Cardiac fibroblast (primary cell): ENCODE data around the gene ZNF638.
"Not testable (repeated sequence)": the region's sequence is repeated elsewhere in the genome, so short reads cannot be mapped to it uniquely, and the experiment has no call there.

Experiments used
- DNase-seq, 2 donors: peaks; one replicate each; pipeline versions ENCODE4 v3.0.0 to v3.0.0-alpha.2; 2010; ENCODE audit warnings: low read depth in 2 of 2
- H3K4me3 ChIP-seq, 2 donors: replicated peaks in 1 of 2; 1 replicate in 1 of 2; 2 replicates in 1 of 2; pipeline ENCODE4 v1.5.1; 2011; ENCODE audit warnings: low read depth in 2 of 2, low read length in 2 of 2, mild to moderate bottlenecking in 2 of 2, moderate library complexity in 1 of 2
- CTCF ChIP-seq: IDR thresholded peaks from one replicate; pipeline ENCODE4 v1.5.1; 2011; ENCODE audit warnings: low read depth, mild to moderate bottlenecking, low read length, inconsistent platforms

Gene ZNF638

GRCh38 chr2:71292159-71292558 lies 39.4 kb upstream of the ZNF638 start:
- no peak for TF ChIP-seq CTCF
- H3K4me3 ChIP-seq = no peak overlapping the region
- no peak for DNase-seq

GRCh38 chr2:71298914-71299313 lies 32.7 kb upstream of the ZNF638 start:
- no peak for TF ChIP-seq CTCF
- DNase-seq = no peak
- no peak overlapping the region for H3K4me3 ChIP-seq

- no peak overlapping the region for H3K4me3 ChIP-seq
- TF ChIP-seq CTCF = peak; percentile 67
- DNase-seq = peak; percentile 59 to 66
Observed at GRCh38 chr2:71299507-71299906, 32.1 kb upstream of the ZNF638 start.

- TF ChIP-seq CTCF = no peak
Observed at GRCh38 chr2:71303849-71304248, 27.7 kb upstream of the ZNF638 start.

GRCh38 chr2:71306762-71307161 lies 24.8 kb upstream of the ZNF638 start:
- peak; percentile 35 to 71 for DNase-seq
- no peak for TF ChIP-seq CTCF
- no peak overlapping the region for H3K4me3 ChIP-seq

More at GRCh38 chr2:71303849-71304248, 27.7 kb upstream of the ZNF638 start:
- no peak overlapping the region for H3K4me3 ChIP-seq
- no peak for DNase-seq

GRCh38 chr2:71313016-71313766 lies 18.4 kb upstream of the ZNF638 start:
- no peak overlapping the region for H3K4me3 ChIP-seq
- no peak for TF ChIP-seq CTCF
- DNase-seq = no peak

- H3K4me3 ChIP-seq = no peak overlapping the region
- TF ChIP-seq CTCF = no peak
- DNase-seq = no peak
Observed at GRCh38 chr2:71317060-71317459, 14.5 kb upstream of the ZNF638 start.

- H3K4me3 ChIP-seq, DNase-seq: not testable (repeated sequence)
Observed at GRCh38 chr2:71317900-71318299, 13.7 kb upstream of the ZNF638 start.
